DOHH2 (cell line): Measurements from ENCODE around the gene DCHS2.

Experiments used
- H3F3A ChIP-seq: fragments of 200-600 bp; sonication (generic), shearing (Covaris generic); 2 replicates; pipeline ENCODE4 v1.6.0; 2016; ENCODE audit warnings: antibody characterized with exemption, mild to moderate bottlenecking; ENCODE audit not compliant: control insufficient read depth, insufficient read depth
- H3K27ac ChIP-seq: fragments of 200-600 bp; sonication (generic); 2 replicates; pipeline ENCODE4 v1.5.1; 2014; ENCODE audit warnings: low read depth, mild to moderate bottlenecking, low read length, moderate library complexity
- H3K27me3 ChIP-seq: fragments of 200-600 bp; sonication (generic); 2 replicates; pipeline ENCODE4 v1.6.1; 2014; ENCODE audit warnings: mild to moderate bottlenecking, low read length, mixed read lengths; ENCODE audit not compliant: control insufficient read depth
- H3K36me3 ChIP-seq: fragments of 200-600 bp; sonication (generic); 2 replicates; pipeline ENCODE4 v1.6.1; 2014; ENCODE audit warnings: mild to moderate bottlenecking, low read length, moderate library complexity, mixed read lengths; ENCODE audit not compliant: control insufficient read depth
- H3K4me1 ChIP-seq: fragments of 200-600 bp; sonication (generic); 2 replicates; pipeline ENCODE4 v1.6.1; 2014; ENCODE audit warnings: mild to moderate bottlenecking, low read length, mixed read lengths; ENCODE audit not compliant: control insufficient read depth
- H3K4me2 ChIP-seq: fragments of 200-600 bp; sonication (generic); 2 replicates; pipeline ENCODE4 v1.6.0; 2014; ENCODE audit warnings: mild to moderate bottlenecking, low read length, moderate library complexity
- H3K4me3 ChIP-seq: fragments of 200-600 bp; sonication (generic); 2 replicates; pipeline ENCODE4 v1.5.1; 2014; ENCODE audit warnings: mild to moderate bottlenecking, low read length, mixed read lengths
- H3K79me2 ChIP-seq: fragments of 200-600 bp; sonication (generic); 2 replicates; pipeline ENCODE4 v1.6.1; 2014; ENCODE audit warnings: mild to moderate bottlenecking, low read length, mixed read lengths; ENCODE audit not compliant: control insufficient read depth
- H3K9me2 ChIP-seq: fragments of 200-600 bp; sonication (generic); replicated peaks from 2 replicates; pipeline ENCODE4 v1.6.1; 2014; ENCODE audit warnings: mild to moderate bottlenecking, low read length, mixed read lengths; ENCODE audit not compliant: control insufficient read depth
- H3K9me3 ChIP-seq: fragments of 200-600 bp; sonication (generic); 2 replicates; pipeline ENCODE4 v1.6.1; 2014; ENCODE audit warnings: antibody characterized with exemption, low read length, mixed read lengths; ENCODE audit not compliant: control insufficient read depth, insufficient read depth
- H4K20me1 ChIP-seq: fragments of 200-600 bp; sonication (generic); 2 replicates; pipeline ENCODE4 v1.6.0; 2014; ENCODE audit warnings: low read depth, mild to moderate bottlenecking, antibody characterized with exemption, low read length, moderate library complexity; ENCODE audit not compliant: control insufficient read depth, insufficient read depth
- EZH2phosphoT487 ChIP-seq: fragments of 200-600 bp; sonication (generic); IDR thresholded peaks from 2 replicates; pipeline ENCODE4 v1.6.1; 2017; ENCODE audit warnings: borderline replicate concordance, mild to moderate bottlenecking, antibody characterized with exemption, low read length, moderate library complexity, mixed read lengths
- TF ChIP-seq, protein P1 (sequence below): fragments of 200-600 bp; sonication (generic); IDR thresholded peaks from one replicate; pipeline ENCODE4 v1.5.1; 2014; ENCODE audit warnings: antibody characterized with exemption, mild to moderate bottlenecking, low read depth, low read length; ENCODE audit not compliant: poor library complexity, severe bottlenecking

DCHS2 gene

DNA sequence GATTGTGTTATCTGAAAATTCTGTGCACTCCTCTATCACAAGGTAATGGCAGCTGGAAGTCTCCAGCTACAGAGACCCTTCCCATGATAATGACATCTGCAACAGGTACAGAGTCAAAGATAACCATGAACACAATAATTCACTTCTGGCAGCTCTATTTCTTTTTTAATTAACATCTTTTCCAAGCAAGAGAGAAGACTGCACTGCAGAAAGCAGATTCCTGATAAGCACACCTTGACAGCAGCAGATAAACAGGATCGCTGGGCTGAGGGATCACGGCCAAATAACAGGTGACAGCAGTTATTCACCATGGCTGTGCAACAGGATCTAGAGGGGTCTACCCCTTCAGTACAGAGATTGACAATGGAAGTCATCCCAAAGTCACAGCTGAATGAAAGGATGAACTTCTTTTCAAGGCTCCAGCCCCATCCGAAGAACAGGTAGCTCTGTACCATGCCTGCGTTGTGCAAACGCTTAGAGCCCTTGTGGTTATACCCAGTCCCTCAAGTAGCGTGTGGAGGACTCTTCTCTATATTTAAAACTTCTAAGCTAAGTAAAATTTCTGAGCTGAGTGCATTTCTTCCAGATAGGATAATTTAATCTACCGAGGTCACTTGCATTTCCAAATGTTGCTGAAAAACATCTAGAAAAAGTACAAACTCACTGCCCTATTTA is 66.7 kb downstream of the DCHS2 start:
- TF ChIP-seq, protein P1, sequence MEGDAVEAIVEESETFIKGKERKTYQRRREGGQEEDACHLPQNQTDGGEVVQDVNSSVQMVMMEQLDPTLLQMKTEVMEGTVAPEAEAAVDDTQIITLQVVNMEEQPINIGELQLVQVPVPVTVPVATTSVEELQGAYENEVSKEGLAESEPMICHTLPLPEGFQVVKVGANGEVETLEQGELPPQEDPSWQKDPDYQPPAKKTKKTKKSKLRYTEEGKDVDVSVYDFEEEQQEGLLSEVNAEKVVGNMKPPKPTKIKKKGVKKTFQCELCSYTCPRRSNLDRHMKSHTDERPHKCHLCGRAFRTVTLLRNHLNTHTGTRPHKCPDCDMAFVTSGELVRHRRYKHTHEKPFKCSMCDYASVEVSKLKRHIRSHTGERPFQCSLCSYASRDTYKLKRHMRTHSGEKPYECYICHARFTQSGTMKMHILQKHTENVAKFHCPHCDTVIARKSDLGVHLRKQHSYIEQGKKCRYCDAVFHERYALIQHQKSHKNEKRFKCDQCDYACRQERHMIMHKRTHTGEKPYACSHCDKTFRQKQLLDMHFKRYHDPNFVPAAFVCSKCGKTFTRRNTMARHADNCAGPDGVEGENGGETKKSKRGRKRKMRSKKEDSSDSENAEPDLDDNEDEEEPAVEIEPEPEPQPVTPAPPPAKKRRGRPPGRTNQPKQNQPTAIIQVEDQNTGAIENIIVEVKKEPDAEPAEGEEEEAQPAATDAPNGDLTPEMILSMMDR = no peak
- no peak for TF ChIP-seq EZH2phosphoT487
- Histone ChIP-seq H3K27me3 (no peaks in the 10 kb centered on the region), H3K4me1 (no peaks in the 10 kb centered on the region), H3K4me3 (no peak overlapping the region), H3K4me2 (no peak overlapping the region), H3K9me2 (no peaks in the 10 kb centered on the region), H3K9me3 (no peaks in the 10 kb centered on the region), H3K79me2 (no peaks in the 10 kb centered on the region), H3K27ac (no peak overlapping the region), H4K20me1 (no peaks in the 10 kb centered on the region), H3K36me3 (no peaks in the 10 kb centered on the region), H3F3A (no peaks in the 10 kb centered on the region)

DNA sequence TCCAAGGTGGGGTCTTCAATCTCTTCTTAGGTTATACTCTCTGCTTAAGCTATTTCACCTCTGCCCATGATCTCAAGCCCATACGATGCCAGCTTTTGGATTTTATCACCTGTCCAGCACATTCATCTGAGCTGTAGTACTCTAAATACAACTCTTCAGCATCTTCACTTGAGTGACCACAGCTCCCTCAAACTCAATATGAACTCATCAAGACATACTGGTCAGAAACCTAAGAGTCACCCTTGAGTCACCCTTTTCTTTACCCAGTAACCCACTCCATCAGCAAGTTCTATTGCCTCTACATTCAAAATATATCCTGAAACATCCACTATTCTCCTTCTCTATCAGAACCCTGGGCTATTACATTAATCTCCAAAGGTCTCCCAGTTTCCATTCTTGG is 69.4 kb downstream of the DCHS2 start:
- H3K4me2 ChIP-seq = no peak overlapping the region
- no peaks in the 10 kb centered on the region for H3K4me1 ChIP-seq
- no peak overlapping the region for H3K27ac ChIP-seq
- H3K4me3 ChIP-seq = no peak overlapping the region
- no peaks in the 10 kb centered on the region for H4K20me1 ChIP-seq
- no peaks in the 10 kb centered on the region for H3K9me3 ChIP-seq
- H3K9me2 ChIP-seq = no peaks in the 10 kb centered on the region
- H3K36me3 ChIP-seq = no peaks in the 10 kb centered on the region
- H3F3A ChIP-seq = no peaks in the 10 kb centered on the region
- H3K79me2 ChIP-seq = no peaks in the 10 kb centered on the region
- TF ChIP-seq EZH2phosphoT487 = no peak
- peaks cover 4% of the 10 kb centered on the region; the same call in 1 of the 2 replicates for H3K27me3 ChIP-seq

GRCh38 chr4:154421618-154422017 is 70.0 kb downstream of the DCHS2 start:
- Histone ChIP-seq H4K20me1 (no peaks in the 10 kb centered on the region), H3K79me2 (no peaks in the 10 kb centered on the region), H3K27me3 (peaks cover 10% of the 10 kb centered on the region; the same call in 1 of the 2 replicates), H3K9me3 (no peaks in the 10 kb centered on the region), H3K27ac (no peak overlapping the region), H3K9me2 (no peaks in the 10 kb centered on the region), H3K4me3 (no peak overlapping the region), H3F3A (no peaks in the 10 kb centered on the region), H3K4me2 (no peak overlapping the region), H3K4me1 (peaks cover 2% of the 10 kb centered on the region; the same call in 1 of the 2 replicates), H3K36me3 (no peaks in the 10 kb centered on the region)
- TF ChIP-seq, protein P1 = no peak
- no peak for TF ChIP-seq EZH2phosphoT487

DNA sequence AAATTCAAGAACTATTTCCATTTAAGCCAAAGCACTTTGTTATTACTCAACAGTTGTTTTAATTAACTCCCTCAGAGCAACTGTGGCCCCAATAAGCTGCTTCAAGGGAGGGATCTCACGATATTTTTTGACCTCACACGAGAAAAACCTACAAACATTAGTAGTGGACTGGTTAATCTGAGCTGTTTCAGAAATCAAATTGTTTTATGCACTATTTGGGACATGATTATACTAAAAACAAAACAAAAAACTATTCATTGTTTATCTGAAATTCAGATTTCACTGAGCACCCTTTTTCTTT is 74.3 kb downstream of the DCHS2 start:
- H3K4me1 ChIP-seq = peaks cover 6% of the 10 kb centered on the region; the same call in 1 of the 2 replicates

More for the DNA sequence above, 74.3 kb downstream of the DCHS2 start:
- peak overlapping the region; percentile 41; the same call in 1 of the 2 replicates for H3K4me2 ChIP-seq
- H3K4me3 ChIP-seq = no peak overlapping the region
- H3K79me2 ChIP-seq = no peaks in the 10 kb centered on the region
- H3K36me3 ChIP-seq = no peaks in the 10 kb centered on the region
- no peaks in the 10 kb centered on the region for H3K9me2 ChIP-seq
- TF ChIP-seq EZH2phosphoT487 = no peak
- TF ChIP-seq, protein P1 = no peak
- no peak overlapping the region for H3K27ac ChIP-seq
- no peaks in the 10 kb centered on the region for H3F3A ChIP-seq
- H3K9me3 ChIP-seq = no peaks in the 10 kb centered on the region
- H3K27me3 ChIP-seq = peaks cover 15% of the 10 kb centered on the region; the same call in 1 of the 2 replicates
- H4K20me1 ChIP-seq = no peaks in the 10 kb centered on the region
